Stimulated activated CD8-positive, alpha-beta memory T cell treated with anti-CD3 and anti-CD28 coated beads, Interleukin-4, amount 100 ng/mL, for 4 hours (primary cell): Measurements from ENCODE around the gene MYL12B.

ENCODE experiments used
- DNase-seq, 2 donors: peaks; one replicate each; pipeline ENCODE4 v3.0.0-alpha.2; 2020; ENCODE audit warnings: low read depth in 2 of 2, low spot score in 1 of 2

MYL12B gene

GRCh38 chr18:3234457-3234856 lies 27.5 kb upstream of the MYL12B start:
- DNase-seq, result no peak

- DNase-seq, result no peak
Observed at GRCh38 chr18:3235846-3236245, 26.1 kb upstream of the MYL12B start.

- no peak for DNase-seq
Observed at GRCh38 chr18:3236470-3236869, 25.5 kb upstream of the MYL12B start.

- no peak for DNase-seq
Observed at GRCh38 chr18:3238742-3239141, 23.2 kb upstream of the MYL12B start.

- DNase-seq, result no peak
Observed at GRCh38 chr18:3245185-3245564, 16.8 kb upstream of the MYL12B start.

- peak; percentile 54 to 56 for DNase-seq
Observed at GRCh38 chr18:3245853-3246634, 15.9 kb upstream of the MYL12B start.

GRCh38 chr18:3246635-3247239 lies 15.2 kb upstream of the MYL12B start:
- no peak for DNase-seq

- DNase-seq, result peak; percentile 69 to 85
Observed at GRCh38 chr18:3247240-3248061, 14.5 kb upstream of the MYL12B start, which contains the start of gene MYL12A. TSS of gene MYL12A (plus strand) at chr18:3247801. CDS start at chr18:3253248, 5,447 bp downstream.

- DNase-seq, result no peak
Observed at GRCh38 chr18:3248062-3248657, 13.8 kb upstream of the MYL12B start.

- DNase-seq, result no peak
Observed at GRCh38 chr18:3248658-3249359, 13.1 kb upstream of the MYL12B start.

- no peak for DNase-seq
Observed at GRCh38 chr18:3250237-3251107, 11.5 kb upstream of the MYL12B start.

GRCh38 chr18:3251249-3251962 lies 10.5 kb upstream of the MYL12B start:
- no peak for DNase-seq

- no peak for DNase-seq
Observed at GRCh38 chr18:3251963-3252277, 10.0 kb upstream of the MYL12B start.

GRCh38 chr18:3252843-3253242 lies 9.1 kb upstream of the MYL12B start:
- no peak for DNase-seq

- DNase-seq, result no peak
Observed at GRCh38 chr18:3254725-3255124, 7.2 kb upstream of the MYL12B start.

GRCh38 chr18:3255611-3256165 lies 6.2 kb upstream of the MYL12B start:
- no peak for DNase-seq

- no peak for DNase-seq
Observed at GRCh38 chr18:3256693-3257626, 5.0 kb upstream of the MYL12B start.

GRCh38 chr18:3257627-3258120 lies 4.3 kb upstream of the MYL12B start:
- DNase-seq, result no peak
